ENCODE data around the gene GLRA1. TPM values are rescaled to one million over a fixed set of nuclear protein-coding genes. Genes with fewer than 3 reads are reported as not detected.

Gene GLRA1
- total RNA-seq, 3 donors from 2014 or later (not counting 1 experiment from before 2014, with no cell fraction given) = not detected

DNA sequence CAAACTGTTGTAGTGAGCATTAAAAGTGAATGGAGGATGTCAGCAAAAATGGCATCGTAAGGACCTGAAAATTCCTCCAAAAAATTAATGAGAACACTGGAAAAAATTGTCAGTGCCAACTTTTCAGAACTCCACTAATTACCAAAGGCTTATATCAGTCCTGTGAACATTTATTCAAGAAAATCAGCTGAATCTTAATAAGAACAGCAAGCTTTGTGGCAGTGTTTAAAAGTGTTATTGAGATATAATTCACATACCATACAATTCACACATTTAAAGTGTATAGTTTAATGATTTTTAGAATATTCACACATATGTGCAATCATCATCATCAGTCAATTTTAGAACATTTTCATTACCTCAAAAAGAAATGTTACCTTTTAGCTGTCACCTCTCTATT lies 95.3 kb downstream of the GLRA1 start:
- ATAC-seq = no peak
- H3K36me3 ChIP-seq (ENCODE audit: control insufficient read depth, insufficient read depth, low read length) = no peaks in the 10 kb centered on the region
- no peak for DNase-seq
- TF ChIP-seq CTCF (IDR thresholded peaks at IDR 0.05) = no peak
- WGBS (ENCODE audit: insufficient coverage) = 100% methylated on average over 1 of the region's 1 CpG
- Mint-ChIP-seq H3K27me3 (ENCODE audit: low read depth in 2 of 2) (no peaks in the 10 kb centered on the region), H3K9me3 (peaks cover 6 to 21% of the 10 kb centered on the region in 2 donors), H3K27ac (no peak overlapping the region), H3K4me1 (peaks cover 17 to 18% of the 10 kb centered on the region in 2 donors), H3K36me3 (peaks cover 20% of the 10 kb centered on the region), H3K4me3 (no peak overlapping the region)
- H3K9me3 ChIP-seq (ENCODE audit: control insufficient read depth, insufficient read depth, low read length) = peaks cover 24% of the 10 kb centered on the region
- no peak overlapping the region for H3K27ac ChIP-seq (ENCODE audit: low read length)
- no peak overlapping the region for H3K4me3 ChIP-seq (ENCODE audit: low read length)
- intact Hi-C loops (cut with micrococcal nuclease) = no loop called here
- H3K27me3 ChIP-seq (ENCODE audit: control insufficient read depth, insufficient read depth, low read length) = no peaks in the 10 kb centered on the region
- H3K4me1 ChIP-seq (ENCODE audit: control insufficient read depth, insufficient read depth, low read length) = peaks cover 13% of the 10 kb centered on the region

DNA sequence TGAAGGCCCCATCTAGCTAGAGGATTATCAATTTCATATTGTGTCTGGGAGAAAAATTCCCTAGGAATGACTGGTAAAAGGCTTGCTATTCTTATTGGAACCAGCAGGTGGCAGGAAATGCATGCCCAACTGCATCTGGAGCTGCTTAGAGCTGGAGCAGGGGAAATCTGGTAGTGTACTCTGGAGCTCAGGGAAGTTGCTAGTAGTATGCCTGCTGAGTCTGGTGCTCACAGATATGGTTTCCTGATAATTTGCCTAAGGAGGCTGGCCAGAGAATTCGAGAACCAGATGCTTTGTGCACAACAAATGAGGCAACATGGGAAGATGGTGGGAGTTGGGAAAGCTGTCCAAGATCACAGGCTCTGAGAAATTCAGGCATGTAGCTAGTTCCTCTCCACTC lies 99.2 kb downstream of the GLRA1 start:
- ATAC-seq = peak in 2 of 3 donors; percentile 47 to 60
- Histone ChIP-seq H3K36me3 (ENCODE audit: control insufficient read depth, insufficient read depth, low read length) (no peaks in the 10 kb centered on the region), H3K27me3 (ENCODE audit: control insufficient read depth, insufficient read depth, low read length) (no peaks in the 10 kb centered on the region), H3K4me3 (ENCODE audit: low read length) (no peak overlapping the region), H3K4me1 (ENCODE audit: control insufficient read depth, insufficient read depth, low read length) (no peaks in the 10 kb centered on the region), H3K27ac (ENCODE audit: low read length) (no peak overlapping the region), H3K9me3 (ENCODE audit: control insufficient read depth, insufficient read depth, low read length) (no peaks in the 10 kb centered on the region)
- Mint-ChIP-seq H3K4me1 (peaks cover 5 to 7% of the 10 kb centered on the region in 2 donors), H3K27me3 (ENCODE audit: low read depth in 2 of 2) (no peaks in the 10 kb centered on the region), H3K9me3 (no peaks in the 10 kb centered on the region), H3K36me3 (no peaks in the 10 kb centered on the region), H3K27ac (no peak overlapping the region), H3K4me3 (no peak overlapping the region)
- DNase-seq = peak in 1 of 2 donors; percentile 70
- intact Hi-C loops (cut with micrococcal nuclease) = loop anchor here (1.0 to 2.0 kb wide), 2 partner anchors 318 to 679 kb away; no protein-coding TSS in a partner anchor
- WGBS (ENCODE audit: insufficient coverage) = 35% methylated on average over 1 of the region's 1 CpG
- TF ChIP-seq CTCF (IDR thresholded peaks at IDR 0.05) = peak; percentile 75

DNA sequence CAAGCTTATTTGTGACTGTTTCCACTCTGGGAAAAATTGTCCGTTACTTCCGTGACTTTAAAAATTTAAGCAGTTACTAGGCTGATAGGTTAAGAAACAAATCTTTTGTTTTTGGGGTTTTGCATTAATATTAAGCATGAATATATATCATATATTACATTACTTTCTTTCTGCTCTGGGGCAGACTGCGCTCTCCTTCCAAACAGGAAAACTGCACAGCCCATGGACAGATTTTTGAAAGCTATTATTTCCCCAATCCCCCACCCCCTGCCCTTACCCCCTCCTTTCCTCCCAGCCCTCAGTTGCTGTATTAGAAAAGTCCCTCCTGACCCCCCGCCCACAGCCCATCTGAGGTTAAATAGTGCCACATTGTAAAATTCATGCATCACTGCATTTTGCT lies 102.5 kb downstream of the GLRA1 start:
- Mint-ChIP-seq H3K36me3 (no peaks in the 10 kb centered on the region), H3K4me3 (no peak overlapping the region), H3K27me3 (ENCODE audit: low read depth in 2 of 2) (no peaks in the 10 kb centered on the region), H3K9me3 (no peaks in the 10 kb centered on the region), H3K27ac (no peak overlapping the region), H3K4me1 (peaks cover 12 to 17% of the 10 kb centered on the region in 2 donors)
- Histone ChIP-seq H3K4me3 (ENCODE audit: low read length) (no peak overlapping the region), H3K27ac (ENCODE audit: low read length) (no peak overlapping the region), H3K4me1 (ENCODE audit: control insufficient read depth, insufficient read depth, low read length) (no peaks in the 10 kb centered on the region), H3K27me3 (ENCODE audit: control insufficient read depth, insufficient read depth, low read length) (no peaks in the 10 kb centered on the region), H3K9me3 (ENCODE audit: control insufficient read depth, insufficient read depth, low read length) (no peaks in the 10 kb centered on the region), H3K36me3 (ENCODE audit: control insufficient read depth, insufficient read depth, low read length) (no peaks in the 10 kb centered on the region)
- 94% methylated on average over 4 of the region's 4 CpGs for WGBS (ENCODE audit: insufficient coverage)
- intact Hi-C loops (cut with micrococcal nuclease) = no loop called here
- ATAC-seq (no peak), DNase-seq (no peak)
- TF ChIP-seq CTCF (IDR thresholded peaks at IDR 0.05) = no peak

GRCh38 chr5:151820903-151821302 lies 103.7 kb downstream of the GLRA1 start:
- ATAC-seq = no peak
- Mint-ChIP-seq H3K4me3 (no peak overlapping the region), H3K4me1 (peaks cover 17 to 23% of the 10 kb centered on the region in 2 donors), H3K27ac (no peak overlapping the region), H3K9me3 (no peaks in the 10 kb centered on the region), H3K36me3 (no peaks in the 10 kb centered on the region), H3K27me3 (ENCODE audit: low read depth in 2 of 2) (no peaks in the 10 kb centered on the region)
- no CpG with 5 or more reads among the region's 1 CpG for WGBS (ENCODE audit: insufficient coverage)
- no peak overlapping the region for H3K4me3 ChIP-seq (ENCODE audit: low read length)
- TF ChIP-seq CTCF (IDR thresholded peaks at IDR 0.05) = no peak
- H3K27ac ChIP-seq (ENCODE audit: low read length) = no peak overlapping the region
- no peaks in the 10 kb centered on the region for H3K27me3 ChIP-seq (ENCODE audit: control insufficient read depth, insufficient read depth, low read length)
- intact Hi-C loops (cut with micrococcal nuclease) = no loop called here
- no peaks in the 10 kb centered on the region for H3K4me1 ChIP-seq (ENCODE audit: control insufficient read depth, insufficient read depth, low read length)
- H3K36me3 ChIP-seq (ENCODE audit: control insufficient read depth, insufficient read depth, low read length) = peaks cover 3% of the 10 kb centered on the region
- no peak for DNase-seq
- H3K9me3 ChIP-seq (ENCODE audit: control insufficient read depth, insufficient read depth, low read length) = no peaks in the 10 kb centered on the region
